BE2C (cell line): Measurements from ENCODE around the gene SPINK2.

Source experiments
- DNase-seq: peaks from one replicate; pipeline ENCODE4 v3.0.0-alpha.2; 2020
- H3K27me3 ChIP-seq: fragments of 250-450 bp; sonication (Bioruptor Pico); 2 replicates; pipeline ENCODE4 v1.5.1; 2020; ENCODE audit warnings: mild to moderate bottlenecking
- H3K36me3 ChIP-seq: fragments of 250-450 bp; sonication (Bioruptor Pico); 2 replicates; pipeline ENCODE4 v1.5.1; 2020; ENCODE audit warnings: mild to moderate bottlenecking
- H3K4me1 ChIP-seq: fragments of 250-450 bp; sonication (Bioruptor Pico); 2 replicates; pipeline ENCODE4 v1.5.1; 2020
- H3K4me3 ChIP-seq: 2 replicates; pipeline ENCODE4 v1.5.1; 2011; ENCODE audit warnings: low read depth, low read length
- H3K9me3 ChIP-seq: fragments of 250-450 bp; sonication (Bioruptor Pico); 2 replicates; pipeline ENCODE4 v1.5.1; 2020
- CTCF ChIP-seq: IDR thresholded peaks from 2 replicates; pipeline ENCODE4 v1.5.1; 2012; ENCODE audit warnings: mild to moderate bottlenecking, low read depth, low read length

Gene SPINK2

GRCh38 chr4:56773346-56773745, 48.2 kb downstream of the SPINK2 start:
- no peaks in the 10 kb centered on the region for H3K9me3 ChIP-seq
- no peak for TF ChIP-seq CTCF
- H3K4me3 ChIP-seq: no peak overlapping the region
- no peak for DNase-seq
- H3K27me3 ChIP-seq: no peaks in the 10 kb centered on the region
- no peaks in the 10 kb centered on the region for H3K36me3 ChIP-seq
- no peaks in the 10 kb centered on the region for H3K4me1 ChIP-seq

- no peak overlapping the region for H3K4me3 ChIP-seq
- TF ChIP-seq CTCF: no peak
- no peaks in the 10 kb centered on the region for H3K27me3 ChIP-seq
- H3K4me1 ChIP-seq: no peaks in the 10 kb centered on the region
- no peak for DNase-seq
- H3K36me3 ChIP-seq: no peaks in the 10 kb centered on the region
- no peaks in the 10 kb centered on the region for H3K9me3 ChIP-seq
These were observed 49.4 kb downstream of the SPINK2 start for GRCh38 chr4:56772134-56772533.

GRCh38 chr4:56768763-56769162, 52.7 kb downstream of the SPINK2 start:
- Histone ChIP-seq H3K36me3 (no peaks in the 10 kb centered on the region), H3K9me3 (no peaks in the 10 kb centered on the region), H3K27me3 (no peaks in the 10 kb centered on the region), H3K4me3 (no peak overlapping the region), H3K4me1 (no peaks in the 10 kb centered on the region)
- no peak for TF ChIP-seq CTCF
- no peak for DNase-seq

GRCh38 chr4:56768316-56768715, 53.2 kb downstream of the SPINK2 start:
- Histone ChIP-seq H3K9me3 (no peaks in the 10 kb centered on the region), H3K27me3 (no peaks in the 10 kb centered on the region), H3K36me3 (no peaks in the 10 kb centered on the region), H3K4me3 (no peak overlapping the region), H3K4me1 (no peaks in the 10 kb centered on the region)
- no peak for DNase-seq
- no peak for TF ChIP-seq CTCF

DNA sequence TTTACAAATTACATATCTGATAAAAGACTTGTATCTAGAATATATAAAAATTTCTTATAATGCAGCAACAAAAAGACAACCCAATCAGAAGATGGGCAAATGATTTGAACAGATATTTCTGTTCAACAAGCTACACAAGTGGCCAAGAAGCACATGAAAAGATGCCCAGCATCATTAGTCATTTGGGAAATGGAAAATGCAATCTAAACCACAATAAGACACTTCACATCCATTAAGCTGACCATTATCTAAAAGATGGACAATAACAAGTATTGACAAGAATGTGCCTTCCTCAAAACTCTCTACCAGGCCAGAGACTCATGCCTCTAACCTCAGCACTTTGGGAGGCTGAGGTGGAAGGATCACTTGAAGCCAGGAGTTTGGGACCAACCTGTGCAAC, 53.9 kb downstream of the SPINK2 start:
- H3K4me3 ChIP-seq: no peak overlapping the region
- H3K27me3 ChIP-seq: no peaks in the 10 kb centered on the region
- no peaks in the 10 kb centered on the region for H3K9me3 ChIP-seq
- no peak for DNase-seq
- no peaks in the 10 kb centered on the region for H3K36me3 ChIP-seq
- no peak for TF ChIP-seq CTCF
- H3K4me1 ChIP-seq: no peaks in the 10 kb centered on the region

DNA sequence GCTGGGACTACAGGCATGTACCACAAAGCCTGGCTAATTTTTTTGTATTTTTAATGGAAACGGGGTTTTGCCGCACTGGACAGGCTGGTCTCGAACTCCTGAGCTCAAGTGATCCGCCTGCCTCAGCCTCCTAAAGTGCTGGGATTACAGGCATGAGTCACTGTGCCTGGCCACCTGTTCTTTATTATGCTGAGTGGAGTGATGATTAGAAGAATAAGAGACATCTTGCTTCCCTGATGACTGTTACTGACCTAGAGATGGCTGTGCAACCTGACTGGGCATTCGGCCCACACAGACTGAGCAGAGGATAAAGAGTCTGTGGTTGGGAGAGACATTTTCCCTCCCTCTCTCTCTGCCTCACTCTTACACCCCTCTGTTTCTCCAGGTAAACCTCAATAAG, 56.7 kb downstream of the SPINK2 start:
- H3K4me3 ChIP-seq: no peak overlapping the region
- no peak for DNase-seq
- peaks cover 3% of the 10 kb centered on the region; the same call in 1 of the 2 replicates for H3K27me3 ChIP-seq
- H3K36me3 ChIP-seq: no peaks in the 10 kb centered on the region
- no peaks in the 10 kb centered on the region for H3K9me3 ChIP-seq
- no peaks in the 10 kb centered on the region for H3K4me1 ChIP-seq
- TF ChIP-seq CTCF: no peak
